Gastrocnemius medialis (tissue), 4 donors: Measurements from ENCODE around the gene FOXL2NB.

Source experiments
- POLR2A ChIP-seq, 2 donors: fragments of 450-650 bp; IDR thresholded peaks; one replicate each; pipeline ENCODE4 v1.6.1; 2017; ENCODE audit warnings: antibody characterized with exemption in 2 of 2, mild to moderate bottlenecking in 2 of 2, moderate library complexity in 2 of 2
- TF ChIP-seq, protein P1 (sequence below), 5 experiments: fragments of 450-650 bp in 3 of 5; fragments of 200-600 bp in 2 of 5; sonication (generic) in 2 of 5; IDR thresholded peaks in 4 of 5; conservative IDR thresholded peaks in 1 of 5; 1 replicate in 4 of 5; 2 replicates in 1 of 5; pipeline ENCODE4 v1.5.1; 2016 to 2019; ENCODE audit warnings: antibody characterized with exemption in 5 of 5, mild to moderate bottlenecking in 3 of 5, moderate library complexity in 3 of 5

DNA sequence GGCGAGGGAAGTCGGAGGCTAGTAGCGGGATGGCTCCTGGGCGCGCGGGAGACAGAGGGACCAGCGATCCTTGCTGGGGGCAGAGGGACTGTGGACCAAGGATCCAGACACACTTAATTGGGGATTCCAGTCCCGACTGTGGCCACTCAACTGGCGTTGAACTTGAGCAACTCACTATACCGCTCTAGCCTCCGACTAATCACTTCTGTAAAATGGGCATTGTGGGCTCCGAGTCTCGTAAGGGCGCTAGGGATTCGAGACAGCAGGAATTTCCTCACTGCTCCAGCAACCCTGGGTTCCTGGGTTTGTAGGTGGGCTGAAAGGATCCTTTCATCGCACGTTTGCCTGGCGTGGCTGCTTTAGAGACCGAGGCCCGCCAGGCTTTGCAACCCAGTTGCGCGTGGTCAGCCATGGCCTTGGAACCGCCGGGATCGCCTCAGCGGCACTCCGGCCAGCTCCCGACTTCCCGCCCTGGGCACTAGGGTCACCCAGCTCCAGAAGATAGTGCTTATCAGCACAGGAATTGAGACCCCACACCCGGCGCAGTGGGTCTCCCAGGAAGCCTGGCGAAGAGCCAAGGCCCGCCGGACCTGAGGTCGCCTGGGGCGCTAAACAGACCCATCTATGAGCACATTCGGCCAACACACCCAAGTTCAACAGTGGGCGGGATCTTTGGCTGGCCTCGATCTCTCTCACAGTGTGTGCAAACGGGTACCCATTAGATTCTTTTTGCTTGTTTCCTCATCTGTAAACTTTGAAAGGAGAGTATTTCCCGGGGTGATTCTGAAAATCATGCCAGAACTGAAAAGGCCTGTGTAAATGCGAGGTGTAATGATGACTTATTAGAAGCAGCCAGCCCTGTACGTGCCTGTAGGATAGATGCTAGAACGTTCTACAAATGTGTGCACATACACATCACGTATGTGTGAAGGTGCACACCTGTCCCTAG, 10.0 kb upstream of the FOXL2NB start:
- TF ChIP-seq, protein P1, sequence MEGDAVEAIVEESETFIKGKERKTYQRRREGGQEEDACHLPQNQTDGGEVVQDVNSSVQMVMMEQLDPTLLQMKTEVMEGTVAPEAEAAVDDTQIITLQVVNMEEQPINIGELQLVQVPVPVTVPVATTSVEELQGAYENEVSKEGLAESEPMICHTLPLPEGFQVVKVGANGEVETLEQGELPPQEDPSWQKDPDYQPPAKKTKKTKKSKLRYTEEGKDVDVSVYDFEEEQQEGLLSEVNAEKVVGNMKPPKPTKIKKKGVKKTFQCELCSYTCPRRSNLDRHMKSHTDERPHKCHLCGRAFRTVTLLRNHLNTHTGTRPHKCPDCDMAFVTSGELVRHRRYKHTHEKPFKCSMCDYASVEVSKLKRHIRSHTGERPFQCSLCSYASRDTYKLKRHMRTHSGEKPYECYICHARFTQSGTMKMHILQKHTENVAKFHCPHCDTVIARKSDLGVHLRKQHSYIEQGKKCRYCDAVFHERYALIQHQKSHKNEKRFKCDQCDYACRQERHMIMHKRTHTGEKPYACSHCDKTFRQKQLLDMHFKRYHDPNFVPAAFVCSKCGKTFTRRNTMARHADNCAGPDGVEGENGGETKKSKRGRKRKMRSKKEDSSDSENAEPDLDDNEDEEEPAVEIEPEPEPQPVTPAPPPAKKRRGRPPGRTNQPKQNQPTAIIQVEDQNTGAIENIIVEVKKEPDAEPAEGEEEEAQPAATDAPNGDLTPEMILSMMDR (IDR thresholded peaks at IDR 0.05 in 4 of 5, conservative IDR thresholded peaks at IDR 0.05 in 1 of 5): no peak
- no peak for TF ChIP-seq POLR2A (IDR thresholded peaks at IDR 0.05)
